NOMO-1 treated with DMSO at 0.1 percent for 48 hours (cell line): ENCODE measurements around the gene THPO.

Experiments
- DNase-seq: peaks from one replicate; lab custom pipeline; 2025; ENCODE audit not compliant: unreplicated experiment; lab: John Stamatoyannopoulos, UW

THPO gene

DNA sequence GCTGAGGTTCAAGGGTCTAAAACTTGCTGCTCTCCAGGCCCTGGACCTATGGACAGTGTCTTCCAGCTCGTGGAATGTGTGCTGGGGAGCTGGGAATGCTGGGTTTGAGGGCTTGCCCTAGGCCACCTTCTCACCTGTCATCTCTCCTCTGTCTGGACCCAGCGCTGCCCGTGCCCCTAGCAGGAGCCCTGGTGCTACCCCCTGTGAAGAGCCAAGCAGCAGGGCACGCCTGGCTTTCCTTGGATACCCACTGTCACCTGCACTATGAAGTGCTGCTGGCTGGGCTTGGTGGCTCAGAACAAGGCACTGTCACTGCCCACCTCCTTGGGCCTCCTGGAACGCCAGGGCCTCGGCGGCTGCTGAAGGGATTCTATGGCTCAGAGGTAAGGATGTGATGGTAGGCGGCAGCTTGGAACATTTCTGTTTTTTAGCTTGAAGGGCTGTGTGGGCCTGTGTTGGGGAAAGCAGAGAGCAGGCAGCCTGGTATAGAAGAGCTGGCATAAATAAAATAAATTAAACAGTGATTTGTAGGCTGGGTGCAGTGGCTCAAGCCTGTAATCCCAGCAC is 6.9 kb upstream of the THPO start:
- DNase-seq = no peak

DNA sequence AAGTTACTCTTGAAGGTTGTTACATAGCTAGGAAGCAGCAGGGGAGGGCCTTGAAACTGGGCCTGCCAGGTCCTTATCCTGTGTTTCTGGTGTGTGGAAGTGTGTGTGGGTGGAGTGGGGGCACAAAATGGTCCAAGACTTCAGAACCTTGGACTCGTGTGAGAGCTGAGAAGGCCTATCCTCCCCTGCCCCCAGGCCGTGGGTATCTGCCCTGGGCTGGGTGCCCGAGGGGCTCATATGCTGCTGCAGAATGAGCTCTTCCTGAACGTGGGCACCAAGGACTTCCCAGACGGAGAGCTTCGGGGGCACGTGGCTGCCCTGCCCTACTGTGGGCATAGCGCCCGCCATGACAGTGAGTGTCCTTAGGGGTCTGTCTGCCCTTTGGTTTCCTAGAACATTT is 6.3 kb upstream of the THPO start:
- no peak for DNase-seq

DNA sequence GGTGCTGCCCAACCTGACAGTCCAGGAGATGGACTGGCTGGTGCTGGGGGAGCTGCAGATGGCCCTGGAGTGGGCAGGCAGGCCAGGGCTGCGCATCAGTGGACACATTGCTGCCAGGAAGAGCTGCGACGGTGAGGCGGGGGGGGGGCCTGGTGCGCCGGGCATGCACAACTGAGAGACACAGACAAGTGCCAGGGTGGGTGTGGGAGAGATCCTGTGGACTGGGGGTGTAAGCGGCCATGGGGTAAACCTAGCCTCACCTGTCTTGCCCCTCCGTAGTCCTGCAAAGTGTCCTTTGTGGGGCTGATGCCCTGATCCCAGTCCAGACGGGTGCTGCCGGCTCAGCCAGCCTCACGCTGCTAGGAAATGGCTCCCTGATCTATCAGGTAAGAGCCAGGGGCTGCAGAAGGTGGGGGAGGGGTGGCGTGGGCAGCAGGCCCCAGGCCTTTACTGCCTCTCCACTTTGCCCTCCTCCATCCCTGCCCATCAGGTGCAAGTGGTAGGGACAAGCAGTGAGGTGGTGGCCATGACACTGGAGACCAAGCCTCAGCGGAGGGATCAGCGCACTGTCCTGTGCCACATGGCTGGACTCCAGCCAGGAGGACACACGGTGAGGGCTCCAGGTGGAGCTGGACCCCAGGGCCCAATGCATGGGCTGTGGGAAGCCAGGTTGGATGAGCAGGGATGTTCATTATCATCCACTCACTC is 5.2 kb upstream of the THPO start:
- DNase-seq = no peak

DNA sequence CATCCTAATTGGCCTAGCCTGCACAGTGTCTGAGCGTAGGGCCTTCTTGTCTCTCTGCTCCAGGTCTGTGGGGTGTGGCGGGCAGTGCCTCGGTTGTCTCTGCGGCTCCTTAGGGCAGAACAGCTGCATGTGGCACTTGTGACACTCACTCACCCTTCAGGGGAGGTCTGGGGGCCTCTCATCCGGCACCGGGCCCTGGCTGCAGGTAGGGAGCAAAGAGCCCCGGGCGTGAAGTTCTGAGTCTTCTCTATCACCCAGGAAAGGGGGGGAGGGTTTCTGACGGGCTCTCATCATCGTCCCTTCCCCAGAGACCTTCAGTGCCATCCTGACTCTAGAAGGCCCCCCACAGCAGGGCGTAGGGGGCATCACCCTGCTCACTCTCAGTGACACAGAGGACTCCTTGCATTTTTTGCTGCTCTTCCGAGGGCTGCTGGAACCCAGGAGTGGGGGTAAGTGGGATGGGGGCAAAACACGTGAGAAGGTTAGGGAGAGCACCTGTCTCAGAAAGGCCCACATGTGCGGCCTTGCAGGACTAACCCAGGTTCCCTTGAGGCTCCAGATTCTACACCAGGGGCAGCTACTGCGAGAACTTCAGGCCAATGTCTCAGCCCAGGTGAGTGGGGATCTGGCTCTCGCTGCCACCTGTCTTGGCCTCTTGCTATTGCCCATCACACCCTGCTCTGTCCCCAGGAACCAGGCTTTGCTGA is 4.5 kb upstream of the THPO start:
- no peak for DNase-seq

DNA sequence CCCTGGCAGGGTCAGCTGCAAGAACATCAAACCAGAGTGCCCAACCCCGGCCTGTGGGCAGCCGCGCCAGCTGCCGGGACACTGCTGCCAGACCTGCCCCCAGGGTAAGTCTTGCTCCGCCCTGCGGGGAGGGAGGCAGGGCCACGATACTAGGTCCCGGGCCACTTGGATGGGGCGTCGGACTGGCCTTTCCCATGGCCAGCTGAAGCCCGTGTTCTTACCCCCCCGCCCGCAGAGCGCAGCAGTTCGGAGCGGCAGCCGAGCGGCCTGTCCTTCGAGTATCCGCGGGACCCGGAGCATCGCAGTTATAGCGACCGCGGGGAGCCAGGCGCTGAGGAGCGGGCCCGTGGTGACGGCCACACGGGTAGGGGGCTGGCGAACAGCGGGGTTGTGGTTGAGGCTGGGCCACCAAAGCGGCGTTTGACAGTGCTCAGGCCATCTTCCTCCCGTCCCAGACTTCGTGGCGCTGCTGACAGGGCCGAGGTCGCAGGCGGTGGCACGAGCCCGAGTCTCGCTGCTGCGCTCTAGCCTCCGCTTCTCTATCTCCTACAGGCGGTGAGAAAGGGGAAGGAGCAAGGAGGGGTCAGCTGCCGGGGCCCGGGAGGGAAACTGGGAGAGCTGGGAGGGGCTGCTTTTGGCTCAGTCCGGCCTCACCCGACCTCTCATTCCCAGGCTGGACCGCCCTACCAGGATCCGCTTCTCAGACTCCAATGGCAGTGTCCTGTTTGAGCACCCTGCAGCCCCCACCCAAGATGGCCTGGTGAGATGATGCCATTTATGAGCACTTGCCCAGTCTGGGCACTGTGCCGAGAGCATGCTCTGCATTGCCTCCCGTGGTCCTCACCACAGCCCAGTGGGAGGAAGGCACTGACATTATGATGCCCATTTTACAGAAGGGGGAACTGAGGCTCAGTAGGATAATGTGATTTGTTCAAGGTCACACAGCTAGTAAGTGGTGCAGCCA is 3.5 kb upstream of the THPO start:
- DNase-seq = peak; percentile 50

DNA sequence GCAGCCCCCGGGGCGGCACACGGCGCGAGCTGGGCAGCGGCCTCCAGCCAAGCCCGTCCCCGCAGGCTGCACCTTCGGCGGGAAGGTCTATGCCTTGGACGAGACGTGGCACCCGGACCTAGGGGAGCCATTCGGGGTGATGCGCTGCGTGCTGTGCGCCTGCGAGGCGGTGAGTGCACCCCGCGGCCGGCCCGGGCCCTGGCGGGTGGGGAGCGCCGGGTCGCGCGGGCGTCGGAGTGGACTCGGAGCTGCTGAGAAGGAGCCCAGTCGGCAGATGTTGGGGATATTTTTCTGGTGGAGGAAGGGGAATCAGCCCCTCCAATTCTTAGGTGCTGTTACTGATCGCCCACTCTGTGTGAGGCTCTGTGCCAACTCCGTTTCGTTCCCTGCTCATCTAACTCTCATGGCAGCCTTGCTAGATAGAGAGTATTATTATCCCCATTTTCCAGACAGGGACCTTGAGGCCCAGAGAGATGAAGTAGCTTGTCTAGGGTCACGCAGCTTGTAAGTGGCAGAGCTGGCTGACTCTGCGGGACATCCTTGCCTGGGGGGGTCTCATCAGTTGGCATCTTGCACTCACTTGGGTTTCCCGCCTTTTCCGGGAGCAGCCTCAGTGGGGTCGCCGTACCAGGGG is 2.7 kb upstream of the THPO start:
- no peak for DNase-seq

DNA sequence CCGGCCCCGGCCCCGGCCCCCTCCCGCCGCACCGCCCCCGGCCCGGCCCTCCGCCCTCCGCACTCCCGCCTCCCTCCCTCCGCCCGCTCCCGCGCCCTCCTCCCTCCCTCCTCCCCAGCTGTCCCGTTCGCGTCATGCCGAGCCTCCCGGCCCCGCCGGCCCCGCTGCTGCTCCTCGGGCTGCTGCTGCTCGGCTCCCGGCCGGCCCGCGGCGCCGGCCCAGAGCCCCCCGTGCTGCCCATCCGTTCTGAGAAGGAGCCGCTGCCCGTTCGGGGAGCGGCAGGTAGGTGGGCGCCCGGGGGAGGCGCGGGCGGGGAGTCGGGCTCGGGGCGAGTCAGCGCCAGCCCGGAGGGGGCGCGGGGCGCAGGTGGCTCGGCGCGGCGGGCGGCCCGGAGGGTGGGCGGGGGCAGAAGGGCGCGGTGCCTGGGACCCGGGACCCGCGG is 2.2 kb upstream of the THPO start:
- DNase-seq = no peak

DNA sequence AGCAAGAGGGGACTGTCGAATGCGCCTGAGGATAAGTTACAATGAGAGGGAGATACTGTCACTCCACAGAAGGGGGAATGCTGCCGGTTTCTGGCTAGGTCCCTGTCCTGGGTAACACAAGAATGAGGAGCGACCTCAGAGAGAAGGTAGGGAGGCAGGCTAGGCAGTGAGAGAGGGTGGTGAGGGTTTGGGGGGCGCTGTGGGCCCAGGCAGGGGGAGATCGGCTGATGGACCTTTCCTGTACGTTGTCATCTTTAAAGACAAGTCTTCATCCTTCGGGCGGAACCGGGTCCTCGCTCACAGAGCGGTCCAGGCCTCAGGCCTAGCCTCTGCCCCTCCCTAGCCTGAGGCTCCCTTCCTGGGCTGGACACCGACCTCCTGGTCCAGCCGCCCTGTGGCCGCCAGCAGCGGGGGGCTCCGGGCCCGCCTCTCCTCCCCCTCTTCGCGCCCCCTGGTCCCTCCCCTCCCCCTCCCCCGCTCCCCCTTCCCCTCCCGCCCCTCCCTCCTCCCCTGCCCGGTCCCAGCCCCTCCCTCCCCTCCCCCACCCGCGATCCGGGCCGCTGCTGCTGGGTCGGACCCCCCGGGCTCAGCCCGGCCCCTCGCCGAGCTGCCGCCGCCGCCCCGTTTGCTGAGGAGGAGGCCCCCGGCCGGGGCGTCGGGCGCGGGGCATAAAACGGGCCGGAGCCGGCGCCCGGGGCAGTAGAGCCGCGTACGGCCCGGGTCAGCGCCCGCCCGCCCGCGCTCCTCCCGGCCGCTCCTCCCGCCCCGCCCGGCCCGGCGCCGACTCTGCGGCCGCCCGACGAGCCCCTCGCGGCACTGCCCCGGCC is 1.6 kb upstream of the THPO start, which contains the start of gene CHRD:
TSS of gene CHRD (plus strand) at position 697 of the 827 bp plus-strand sequence. CDS start 265 bp downstream, outside the sequence.
- DNase-seq = no peak

DNA sequence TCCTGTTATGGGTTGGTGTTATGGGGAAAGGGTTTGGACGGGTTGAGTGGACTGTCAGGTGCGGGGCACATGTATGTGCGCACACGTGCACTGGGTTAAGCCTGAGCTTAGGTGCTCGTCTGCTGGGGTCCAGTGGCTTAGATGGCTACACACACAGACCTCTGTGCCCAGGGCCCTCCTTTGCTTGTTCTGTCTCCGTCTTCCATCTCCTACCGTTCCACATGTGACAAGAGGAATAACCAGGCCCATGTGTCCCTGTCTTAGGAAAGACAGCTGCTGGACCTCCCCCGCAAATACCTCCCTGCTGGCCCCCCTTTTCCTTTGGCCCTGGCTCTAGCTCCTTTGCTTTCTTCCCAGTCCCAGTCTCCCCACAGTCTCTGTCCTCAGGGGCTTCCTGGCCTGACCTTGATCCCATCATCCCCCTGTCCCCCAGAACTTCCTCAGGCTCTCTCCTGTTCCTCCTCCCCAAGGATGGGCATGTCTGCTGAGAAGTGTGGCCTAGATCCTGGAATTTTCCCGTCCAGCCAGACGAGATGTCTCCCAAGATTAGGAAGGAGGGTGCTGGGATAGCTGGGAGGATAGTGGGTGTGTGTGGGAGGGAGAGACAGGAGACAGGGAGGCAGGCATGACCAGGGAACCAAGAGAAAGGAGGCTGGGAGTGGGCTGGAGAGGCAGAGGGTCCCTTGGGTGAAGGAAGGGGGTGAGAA is 797 bp upstream of the THPO start:
- no peak for DNase-seq

DNA sequence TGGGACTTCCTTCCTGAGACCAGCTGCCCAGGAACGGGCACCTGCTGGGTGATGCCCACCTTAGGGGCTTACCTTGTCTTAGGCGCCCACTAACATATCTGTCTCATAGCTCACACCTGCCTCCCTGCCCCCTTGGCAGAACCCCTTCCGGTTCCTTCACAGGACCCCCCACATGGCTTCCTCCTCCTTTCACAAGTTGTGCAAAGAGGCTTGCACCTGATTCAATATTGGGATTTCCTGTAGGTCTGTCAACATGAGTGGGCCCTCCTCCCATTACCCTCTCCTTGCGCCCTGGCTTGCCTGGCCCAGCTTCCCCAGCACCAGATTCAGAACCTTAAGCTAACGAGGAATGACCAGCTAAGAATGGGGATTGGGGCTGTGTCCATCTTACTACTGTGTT is 633 bp downstream of the THPO start:
- DNase-seq = no peak

DNA sequence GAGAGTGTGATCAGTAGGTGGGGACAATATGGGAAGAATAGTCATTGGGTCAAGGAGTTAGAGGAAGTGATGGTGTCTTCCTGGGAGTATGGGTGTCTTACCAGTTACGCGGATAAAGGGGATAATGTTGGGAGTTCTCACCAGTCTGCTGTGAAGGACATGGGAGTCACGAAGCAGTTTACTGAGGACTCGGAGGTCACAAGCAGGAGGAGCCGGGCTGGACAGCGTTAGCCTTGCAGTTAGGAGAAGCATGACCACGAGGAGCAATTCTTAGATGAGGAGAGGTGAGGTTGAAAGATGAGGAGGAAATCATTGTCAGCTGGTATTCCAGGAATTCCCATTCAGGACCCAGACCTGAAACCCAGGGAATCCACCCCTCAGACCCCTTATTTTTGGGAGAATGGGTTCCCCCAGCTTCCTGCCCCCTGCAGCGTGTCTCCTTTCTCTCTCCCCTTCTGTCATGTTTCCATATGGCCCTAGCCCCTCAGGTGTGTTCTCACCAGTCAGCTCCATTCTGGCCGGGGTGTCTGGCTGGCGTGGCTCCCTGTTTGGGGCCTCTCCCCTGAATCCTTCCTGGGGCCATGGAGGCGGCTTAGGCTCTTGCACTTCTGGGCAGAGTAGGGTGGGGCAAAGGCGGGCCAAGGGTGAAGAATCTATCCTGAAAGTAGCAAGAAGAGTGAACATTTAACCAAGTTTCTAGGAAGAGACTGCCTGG is 2.1 kb downstream of the THPO start:
- DNase-seq = no peak

DNA sequence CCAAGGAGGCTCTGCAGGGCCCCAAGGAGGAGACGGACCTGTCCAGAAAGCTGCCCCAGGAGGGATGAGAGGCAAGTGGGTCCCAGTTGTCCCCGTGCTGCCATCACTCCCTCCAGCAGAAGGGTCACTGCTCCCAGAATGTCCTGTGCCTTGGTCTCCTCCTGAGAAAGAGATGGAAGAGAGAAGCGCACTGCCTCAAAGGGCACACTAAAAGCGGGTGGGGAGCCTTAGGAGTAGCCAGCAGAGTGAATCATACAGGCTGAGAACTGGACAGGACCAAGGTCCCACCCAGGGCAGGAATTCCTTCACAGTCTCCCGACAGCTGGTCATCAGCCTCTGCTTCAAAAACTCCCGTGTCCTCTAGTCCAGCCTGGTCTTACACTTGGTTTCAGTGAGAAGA is 4.6 kb downstream of the THPO start:
- DNase-seq = no peak

DNA sequence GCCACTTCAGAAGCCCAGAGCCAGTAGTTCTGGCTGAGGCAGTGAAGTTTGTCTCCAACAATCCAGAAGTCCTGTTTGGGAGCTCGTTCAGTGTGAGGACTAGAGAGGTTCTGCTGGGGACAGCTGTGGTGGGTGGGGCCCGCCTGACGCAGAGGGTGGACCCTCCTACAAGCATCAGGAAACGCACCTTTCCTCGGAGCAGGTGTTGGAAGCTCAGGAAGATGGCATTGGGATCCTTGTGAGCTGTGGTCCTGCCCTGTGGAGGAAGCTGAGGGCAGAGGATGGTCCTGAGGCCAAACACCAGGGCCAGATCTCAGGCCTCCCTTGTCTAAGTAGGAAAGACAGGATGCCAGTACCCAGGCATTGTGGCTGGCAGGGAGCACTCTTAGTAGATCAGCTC is 5.1 kb downstream of the THPO start:
- no peak for DNase-seq

DNA sequence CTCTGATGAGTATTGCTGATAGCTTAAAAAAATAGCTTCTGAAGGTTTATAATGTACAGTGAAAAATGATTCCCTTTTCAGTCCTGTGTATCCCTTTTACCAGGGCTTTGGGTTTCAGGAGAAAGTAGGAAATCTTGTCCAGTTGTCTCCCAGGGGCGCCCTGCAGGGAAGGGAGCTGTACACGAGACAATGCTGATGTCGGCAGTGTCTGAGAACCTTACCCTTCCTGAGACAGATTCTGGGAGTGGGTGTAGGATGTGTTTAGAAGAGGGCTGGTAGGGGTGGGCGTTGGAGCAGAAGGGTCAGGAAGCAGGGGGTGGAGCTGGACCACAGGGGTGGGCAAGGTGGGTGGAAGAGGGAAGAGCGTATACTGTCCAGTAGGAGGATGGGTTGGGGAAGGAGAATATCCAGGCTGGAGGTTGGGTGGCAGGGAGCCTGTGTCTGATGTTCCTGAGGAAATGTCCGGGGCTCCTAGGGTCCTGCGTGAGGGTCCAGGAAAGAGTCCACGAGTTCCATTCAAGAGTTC is 5.6 kb downstream of the THPO start:
- DNase-seq = no peak

DNA sequence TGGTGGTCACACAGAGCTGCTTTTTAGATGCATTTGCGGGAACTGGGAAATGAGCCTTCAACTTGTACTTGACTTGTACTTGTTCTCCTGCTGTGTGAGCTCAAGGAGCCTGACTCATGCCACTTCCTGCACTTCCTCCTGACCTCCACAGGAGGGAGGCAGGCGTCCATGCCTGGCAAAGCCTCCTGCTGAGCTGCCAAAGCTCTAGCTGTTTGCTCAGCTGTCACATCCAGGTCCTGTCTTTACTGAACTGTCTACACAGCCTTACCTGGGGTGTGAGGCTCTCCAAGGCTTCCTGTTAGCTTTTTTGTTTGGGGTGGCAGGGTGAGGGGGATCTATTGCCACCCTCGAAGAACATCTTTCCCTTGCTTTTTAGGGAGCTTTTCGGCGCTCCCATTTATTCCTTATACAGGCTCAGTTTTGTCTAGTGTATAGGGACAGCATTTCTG is 6.4 kb downstream of the THPO start:
- peak; percentile 89 for DNase-seq

DNA sequence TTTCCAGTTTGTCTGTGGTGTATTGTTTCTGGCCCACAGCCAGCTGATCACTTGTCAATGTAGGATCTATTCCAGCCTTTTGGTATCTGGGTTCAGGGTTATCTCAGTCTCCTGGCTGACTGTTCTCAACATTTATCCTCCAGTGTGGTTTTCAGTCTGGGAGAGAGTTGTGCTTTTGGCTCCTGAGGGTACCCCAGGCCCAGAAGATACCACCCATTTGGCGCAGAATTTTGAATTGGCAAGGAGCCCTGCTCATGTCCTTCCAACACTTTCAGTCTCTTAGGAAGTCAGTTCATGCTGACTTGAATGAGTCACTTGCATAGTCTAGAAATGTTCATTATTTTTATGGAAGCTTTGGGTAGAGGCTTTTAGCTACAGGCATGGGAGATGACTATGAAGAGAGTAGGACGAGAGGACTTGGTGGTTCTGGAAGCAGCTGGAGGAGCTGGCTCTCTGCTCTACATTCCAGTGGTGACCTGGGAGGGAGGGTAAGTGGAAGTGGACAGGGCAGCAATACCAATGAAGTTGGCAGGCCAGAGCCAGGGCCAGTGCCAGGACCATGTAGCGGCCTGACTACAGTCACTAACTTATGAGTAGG is 9.3 kb downstream of the THPO start:
- DNase-seq = no peak

DNA sequence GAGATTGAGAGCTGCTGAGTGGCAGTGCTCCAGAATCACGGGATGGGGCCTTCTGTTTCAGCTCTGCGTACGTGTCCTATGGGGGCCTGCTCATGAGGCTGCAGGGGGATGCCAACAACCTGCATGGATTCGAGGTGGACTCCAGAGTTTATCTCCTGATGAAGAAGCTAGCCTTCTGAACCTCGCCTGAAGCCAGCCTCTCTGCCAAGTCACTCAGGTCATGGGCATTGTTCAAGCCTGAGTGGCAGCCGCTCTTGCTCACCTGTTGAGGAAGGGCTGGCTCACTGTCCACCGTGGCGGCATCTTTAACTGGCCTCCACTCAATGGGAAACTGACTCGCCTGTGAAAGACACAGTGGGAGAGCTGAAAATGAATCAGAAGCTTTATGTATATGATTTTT is 9.9 kb downstream of the THPO start:
- DNase-seq = no peak
